Measurements from ENCODE around the gene NAGA.

DNA sequence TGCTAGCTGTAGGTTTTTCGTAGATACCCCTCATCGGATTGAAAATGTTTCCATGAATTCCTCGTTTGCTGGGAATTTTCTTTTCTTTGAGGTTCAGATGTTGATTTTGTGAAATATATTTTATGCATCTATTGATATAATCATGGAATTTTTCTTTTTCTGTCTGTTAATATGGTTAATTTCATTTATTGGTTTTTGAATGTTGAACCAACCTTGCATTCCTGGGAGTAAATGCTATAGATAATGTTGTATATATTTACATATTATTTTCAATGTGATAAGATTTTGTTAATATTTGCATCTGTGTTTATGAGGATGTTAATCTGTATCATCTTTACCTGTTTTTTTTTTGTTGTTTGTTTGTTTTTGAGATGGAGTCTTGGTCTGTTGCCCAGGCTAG is 30.6 kb upstream of the NAGA start:
- TF ChIP-seq, protein P1, sequence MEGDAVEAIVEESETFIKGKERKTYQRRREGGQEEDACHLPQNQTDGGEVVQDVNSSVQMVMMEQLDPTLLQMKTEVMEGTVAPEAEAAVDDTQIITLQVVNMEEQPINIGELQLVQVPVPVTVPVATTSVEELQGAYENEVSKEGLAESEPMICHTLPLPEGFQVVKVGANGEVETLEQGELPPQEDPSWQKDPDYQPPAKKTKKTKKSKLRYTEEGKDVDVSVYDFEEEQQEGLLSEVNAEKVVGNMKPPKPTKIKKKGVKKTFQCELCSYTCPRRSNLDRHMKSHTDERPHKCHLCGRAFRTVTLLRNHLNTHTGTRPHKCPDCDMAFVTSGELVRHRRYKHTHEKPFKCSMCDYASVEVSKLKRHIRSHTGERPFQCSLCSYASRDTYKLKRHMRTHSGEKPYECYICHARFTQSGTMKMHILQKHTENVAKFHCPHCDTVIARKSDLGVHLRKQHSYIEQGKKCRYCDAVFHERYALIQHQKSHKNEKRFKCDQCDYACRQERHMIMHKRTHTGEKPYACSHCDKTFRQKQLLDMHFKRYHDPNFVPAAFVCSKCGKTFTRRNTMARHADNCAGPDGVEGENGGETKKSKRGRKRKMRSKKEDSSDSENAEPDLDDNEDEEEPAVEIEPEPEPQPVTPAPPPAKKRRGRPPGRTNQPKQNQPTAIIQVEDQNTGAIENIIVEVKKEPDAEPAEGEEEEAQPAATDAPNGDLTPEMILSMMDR (IDR thresholded peaks at IDR 0.05), result no peak
- no peak for TF ChIP-seq POLR2A (IDR thresholded peaks at IDR 0.05)
